ENCODE data around the gene ACTN4.
A peak's percentile ranks its signal among the peaks of the same experiment; 100 is the strongest.

The ACTN4 gene

GRCh38 chr19:38696729-38697055 is 49.2 kb downstream of the ACTN4 start:
- TF ChIP-seq, protein P1, sequence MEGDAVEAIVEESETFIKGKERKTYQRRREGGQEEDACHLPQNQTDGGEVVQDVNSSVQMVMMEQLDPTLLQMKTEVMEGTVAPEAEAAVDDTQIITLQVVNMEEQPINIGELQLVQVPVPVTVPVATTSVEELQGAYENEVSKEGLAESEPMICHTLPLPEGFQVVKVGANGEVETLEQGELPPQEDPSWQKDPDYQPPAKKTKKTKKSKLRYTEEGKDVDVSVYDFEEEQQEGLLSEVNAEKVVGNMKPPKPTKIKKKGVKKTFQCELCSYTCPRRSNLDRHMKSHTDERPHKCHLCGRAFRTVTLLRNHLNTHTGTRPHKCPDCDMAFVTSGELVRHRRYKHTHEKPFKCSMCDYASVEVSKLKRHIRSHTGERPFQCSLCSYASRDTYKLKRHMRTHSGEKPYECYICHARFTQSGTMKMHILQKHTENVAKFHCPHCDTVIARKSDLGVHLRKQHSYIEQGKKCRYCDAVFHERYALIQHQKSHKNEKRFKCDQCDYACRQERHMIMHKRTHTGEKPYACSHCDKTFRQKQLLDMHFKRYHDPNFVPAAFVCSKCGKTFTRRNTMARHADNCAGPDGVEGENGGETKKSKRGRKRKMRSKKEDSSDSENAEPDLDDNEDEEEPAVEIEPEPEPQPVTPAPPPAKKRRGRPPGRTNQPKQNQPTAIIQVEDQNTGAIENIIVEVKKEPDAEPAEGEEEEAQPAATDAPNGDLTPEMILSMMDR (IDR thresholded peaks at IDR 0.05; ENCODE audit: low read depth, low read length, missing control alignments), result no peak
- no peak overlapping the region for H3K27ac ChIP-seq
- H3K4me3 ChIP-seq (ENCODE audit: low read depth, low read length), result no peak overlapping the region
- H3K36me3 ChIP-seq (replicated peaks), result peaks cover 39% of the 10 kb centered on the region
- DNase-seq, result no peak
- no peaks in the 10 kb centered on the region for H3K27me3 ChIP-seq (replicated peaks)
- in situ Hi-C loops (cut with HindIII; ENCODE audit: low pct_ligation_motif_present, low sequenced_read_pairs), result no loop called here

DNA sequence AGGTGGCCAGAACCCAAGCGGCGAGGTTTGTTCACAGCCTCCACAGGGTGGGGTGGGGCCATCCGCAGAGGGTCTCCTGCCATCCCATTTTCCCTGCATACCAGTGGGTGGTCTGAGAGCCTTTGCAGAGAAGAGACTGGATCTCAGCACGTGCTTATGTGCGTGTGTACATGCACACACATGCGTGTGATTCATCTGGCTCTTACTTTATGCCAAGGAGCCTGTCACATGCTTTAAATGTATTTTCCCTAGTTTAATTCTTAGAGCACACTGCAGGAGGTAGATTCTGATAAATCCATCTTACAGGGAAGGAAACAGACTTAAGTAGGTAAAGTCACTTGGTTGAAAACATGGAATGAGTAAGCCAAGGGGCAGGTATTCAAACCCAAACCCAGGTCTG is 49.7 kb downstream of the ACTN4 start:
- H3K27me3 ChIP-seq (replicated peaks), result no peaks in the 10 kb centered on the region
- no peak overlapping the region for H3K4me3 ChIP-seq (ENCODE audit: low read depth, low read length)
- peaks cover 44% of the 10 kb centered on the region for H3K36me3 ChIP-seq (replicated peaks)
- DNase-seq, result no peak
- in situ Hi-C loops (cut with HindIII; ENCODE audit: low pct_ligation_motif_present, low sequenced_read_pairs), result no loop called here
- no peak overlapping the region for H3K27ac ChIP-seq
- TF ChIP-seq, protein P1 (IDR thresholded peaks at IDR 0.05; ENCODE audit: low read depth, low read length, missing control alignments), result no peak

GRCh38 chr19:38697641-38698071 is 50.2 kb downstream of the ACTN4 start:
- in situ Hi-C loops (cut with HindIII; ENCODE audit: low pct_ligation_motif_present, low sequenced_read_pairs), result no loop called here
- Histone ChIP-seq H3K4me3 (ENCODE audit: low read depth, low read length) (no peak overlapping the region), H3K27ac (no peak overlapping the region), H3K36me3 (replicated peaks) (peaks cover 46% of the 10 kb centered on the region), H3K27me3 (replicated peaks) (no peaks in the 10 kb centered on the region)
- no peak for DNase-seq
- TF ChIP-seq, protein P1 (IDR thresholded peaks at IDR 0.05; ENCODE audit: low read depth, low read length, missing control alignments), result no peak

DNA sequence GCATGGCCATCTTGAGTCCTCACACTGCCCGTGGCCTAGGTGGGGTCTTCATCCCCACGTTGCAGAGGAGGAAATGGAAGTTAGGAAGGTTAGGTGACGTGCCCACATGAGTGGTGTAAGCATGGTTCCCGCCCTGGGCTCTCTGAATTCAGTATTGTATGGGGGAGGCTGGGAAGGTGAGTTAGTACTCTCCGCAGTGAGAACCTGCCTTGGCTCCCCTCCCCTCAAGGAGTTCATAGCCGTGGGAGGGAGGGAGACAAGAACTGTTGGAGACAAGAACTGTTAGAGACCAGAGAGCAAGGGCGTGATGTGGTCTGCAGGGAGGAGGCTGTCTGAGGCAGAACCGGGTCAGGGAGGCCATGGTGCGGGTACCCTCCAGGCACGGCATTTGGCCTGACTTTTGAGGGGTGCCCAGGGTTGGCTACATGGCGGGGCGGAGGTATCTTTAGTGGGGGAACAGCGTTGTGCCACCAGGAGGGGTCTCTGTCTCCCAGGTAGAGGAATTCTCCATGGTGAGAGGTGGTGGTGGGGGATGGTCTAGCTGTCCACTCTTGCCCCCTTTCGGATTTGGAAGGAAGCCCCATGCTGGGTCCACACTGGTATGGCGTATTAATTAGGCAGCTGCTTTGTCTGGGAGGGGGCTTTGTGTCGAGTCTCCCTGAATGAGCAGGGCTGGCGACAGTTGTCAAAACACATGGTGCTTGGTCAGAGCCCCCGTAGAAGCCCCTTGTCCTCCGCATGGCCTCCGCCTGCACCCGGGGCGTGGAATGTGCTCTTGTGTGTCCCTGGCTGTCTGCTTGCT is 51.0 kb downstream of the ACTN4 start:
- DNase-seq, result no peak
- Histone ChIP-seq H3K36me3 (replicated peaks) (peaks cover 49% of the 10 kb centered on the region), H3K4me3 (ENCODE audit: low read depth, low read length) (no peak overlapping the region), H3K27ac (no peak overlapping the region), H3K27me3 (replicated peaks) (no peaks in the 10 kb centered on the region)
- TF ChIP-seq, protein P1 (IDR thresholded peaks at IDR 0.05; ENCODE audit: low read depth, low read length, missing control alignments), result no peak
- in situ Hi-C loops (cut with HindIII; ENCODE audit: low pct_ligation_motif_present, low sequenced_read_pairs), result no loop called here

- peaks cover 55% of the 10 kb centered on the region for H3K36me3 ChIP-seq (replicated peaks)
- in situ Hi-C loops (cut with HindIII; ENCODE audit: low pct_ligation_motif_present, low sequenced_read_pairs), result no loop called here
Measured at GRCh38 chr19:38699027-38699346, 51.5 kb downstream of the ACTN4 start.

More at GRCh38 chr19:38699027-38699346, 51.5 kb downstream of the ACTN4 start:
- no peak for DNase-seq
- TF ChIP-seq, protein P1 (IDR thresholded peaks at IDR 0.05; ENCODE audit: low read depth, low read length, missing control alignments), result peak; percentile 3
- Histone ChIP-seq H3K4me3 (ENCODE audit: low read depth, low read length) (no peak overlapping the region), H3K27me3 (replicated peaks) (no peaks in the 10 kb centered on the region), H3K27ac (no peak overlapping the region)

Measured in brain microvascular endothelial cell (primary cell).